T-helper 1 cell treated with Interleukin-12 subunit alpha and Interleukin-12 subunit beta and Interleukin-4 antibody, amounts not matched to agents 30 μg/mL and 1 μg/mL, for 36 hours (primary cell): ENCODE measurements around the gene TMEM147.
A peak's percentile ranks its signal among the peaks of the same experiment; 100 is the strongest.

ENCODE experiments used
- H3K27ac Mint-ChIP-seq: one replicate; pipeline ENCODE4 v1.8.0; 2021; ENCODE audit warnings: mild to moderate bottlenecking, mixed read lengths
- H3K27me3 Mint-ChIP-seq: one replicate; pipeline ENCODE4 v1.8.0; 2021; ENCODE audit warnings: low read depth, mixed read lengths
- H3K36me3 Mint-ChIP-seq: one replicate; pipeline ENCODE4 v1.8.0; 2021; ENCODE audit warnings: low read depth, mixed read lengths
- H3K4me1 Mint-ChIP-seq: one replicate; pipeline ENCODE4 v1.8.0; 2021; ENCODE audit warnings: low read depth, mixed read lengths
- H3K4me3 Mint-ChIP-seq: one replicate; pipeline ENCODE4 v1.8.0; 2021; ENCODE audit warnings: mild to moderate bottlenecking, moderate library complexity, mixed read lengths
- H3K9me3 Mint-ChIP-seq: one replicate; pipeline ENCODE4 v1.8.0; 2021; ENCODE audit warnings: mixed read lengths

TMEM147 gene

GRCh38 chr19:35529241-35530218, 15.9 kb upstream of the TMEM147 start:
- H3K27me3 Mint-ChIP-seq: peaks cover 38% of the 10 kb centered on the region
- H3K27ac Mint-ChIP-seq: no peak overlapping the region
- no peaks in the 10 kb centered on the region for H3K9me3 Mint-ChIP-seq
- H3K4me3 Mint-ChIP-seq: no peak overlapping the region
- no peaks in the 10 kb centered on the region for H3K36me3 Mint-ChIP-seq
- peaks cover 8% of the 10 kb centered on the region for H3K4me1 Mint-ChIP-seq

GRCh38 chr19:35531291-35531690, 14.1 kb upstream of the TMEM147 start:
- Mint-ChIP-seq H3K4me3 (no peak overlapping the region), H3K27me3 (peaks cover 38% of the 10 kb centered on the region), H3K36me3 (no peaks in the 10 kb centered on the region), H3K9me3 (no peaks in the 10 kb centered on the region), H3K27ac (no peak overlapping the region), H3K4me1 (peaks cover 8% of the 10 kb centered on the region)

DNA sequence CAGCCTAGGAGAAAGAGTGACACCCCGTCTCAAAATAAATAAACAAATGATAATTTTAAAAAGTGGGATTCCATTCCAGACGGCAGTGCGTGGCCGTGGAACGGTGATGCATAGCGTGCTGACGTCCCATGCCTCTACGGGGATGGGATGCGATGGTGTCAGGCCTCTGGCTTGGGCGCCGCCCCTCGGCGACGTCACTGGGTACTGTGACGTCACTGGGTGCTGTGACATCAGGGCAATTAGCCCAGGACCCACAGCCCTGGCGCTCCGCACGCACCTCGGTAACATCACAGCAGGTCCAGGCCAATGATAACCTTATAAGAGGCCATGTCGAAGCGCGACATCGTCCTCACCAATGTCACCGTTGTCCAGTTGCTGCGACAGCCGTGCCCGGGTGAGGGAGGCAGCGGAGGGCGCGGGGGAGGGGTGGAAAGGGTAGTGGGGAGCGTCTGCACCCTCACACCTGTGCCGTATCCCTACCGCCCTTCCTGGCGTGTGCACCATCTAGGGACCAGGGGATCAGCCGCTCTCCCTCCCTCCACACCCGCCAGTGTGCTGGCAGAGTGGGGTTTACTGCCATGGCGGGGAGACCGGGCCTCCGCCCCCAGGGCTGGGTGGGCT, 12.1 kb upstream of the TMEM147 start, which contains the start of gene GAPDHS:
TSS of gene GAPDHS (plus strand) at position 256 of the 621 bp plus-strand sequence. CDS start at position 328, 72 bp downstream.
- Mint-ChIP-seq H3K27ac (no peak within 1 kb of the TSS), H3K4me1 (peaks cover 8% of the 10 kb centered on the region), H3K4me3 (peak within 1 kb of the TSS; percentile 65), H3K9me3 (no peaks in the 10 kb centered on the region), H3K36me3 (no peaks in the 10 kb centered on the region), H3K27me3 (peaks cover 33% of the 10 kb centered on the region)

GRCh38 chr19:35533822-35534392, 11.5 kb upstream of the TMEM147 start:
- H3K27me3 Mint-ChIP-seq: peaks cover 27% of the 10 kb centered on the region
- H3K36me3 Mint-ChIP-seq: no peaks in the 10 kb centered on the region
- H3K4me3 Mint-ChIP-seq: peak overlapping the region; percentile 65
- H3K9me3 Mint-ChIP-seq: no peaks in the 10 kb centered on the region
- H3K4me1 Mint-ChIP-seq: peaks cover 8% of the 10 kb centered on the region
- H3K27ac Mint-ChIP-seq: no peak overlapping the region

GRCh38 chr19:35534803-35535480, 10.5 kb upstream of the TMEM147 start:
- Mint-ChIP-seq H3K36me3 (no peaks in the 10 kb centered on the region), H3K4me1 (peaks cover 8% of the 10 kb centered on the region), H3K9me3 (no peaks in the 10 kb centered on the region), H3K27me3 (peaks cover 21% of the 10 kb centered on the region), H3K4me3 (no peak overlapping the region), H3K27ac (no peak overlapping the region)

GRCh38 chr19:35539314-35539713, 6.1 kb upstream of the TMEM147 start:
- Mint-ChIP-seq H3K27ac (no peak overlapping the region), H3K27me3 (no peaks in the 10 kb centered on the region), H3K36me3 (peaks cover 2% of the 10 kb centered on the region), H3K4me1 (peaks cover 2% of the 10 kb centered on the region), H3K9me3 (no peaks in the 10 kb centered on the region), H3K4me3 (no peak overlapping the region)

GRCh38 chr19:35539850-35540249, 5.6 kb upstream of the TMEM147 start:
- Mint-ChIP-seq H3K27me3 (no peaks in the 10 kb centered on the region), H3K4me3 (no peak overlapping the region), H3K4me1 (peaks cover 6% of the 10 kb centered on the region), H3K9me3 (no peaks in the 10 kb centered on the region), H3K27ac (no peak overlapping the region), H3K36me3 (peaks cover 2% of the 10 kb centered on the region)

GRCh38 chr19:35540356-35540927, 5.0 kb upstream of the TMEM147 start:
- Mint-ChIP-seq H3K27ac (no peak overlapping the region), H3K9me3 (no peaks in the 10 kb centered on the region), H3K36me3 (peaks cover 2% of the 10 kb centered on the region), H3K27me3 (no peaks in the 10 kb centered on the region), H3K4me1 (peaks cover 7% of the 10 kb centered on the region), H3K4me3 (no peak overlapping the region)

DNA sequence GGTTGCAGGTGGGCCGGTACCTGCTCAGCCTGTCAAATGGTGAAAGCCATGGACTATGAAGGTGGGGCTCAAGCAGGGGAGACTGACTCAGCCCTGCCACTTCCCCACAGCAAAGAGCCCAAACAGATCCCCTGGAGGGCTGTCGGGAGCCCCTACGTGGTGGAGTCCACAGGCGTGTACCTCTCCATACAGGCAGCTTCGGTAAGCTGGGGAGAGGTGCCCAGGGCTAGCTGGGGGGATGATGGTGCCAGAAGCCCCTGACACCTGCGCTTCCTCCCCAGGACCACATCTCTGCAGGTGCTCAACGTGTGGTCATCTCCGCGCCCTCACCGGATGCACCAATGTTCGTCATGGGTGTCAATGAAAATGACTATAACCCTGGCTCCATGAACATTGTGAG, 3.2 kb upstream of the TMEM147 start:
- Mint-ChIP-seq H3K4me3 (no peak overlapping the region), H3K36me3 (peaks cover 7% of the 10 kb centered on the region), H3K27me3 (no peaks in the 10 kb centered on the region), H3K4me1 (peaks cover 17% of the 10 kb centered on the region), H3K9me3 (no peaks in the 10 kb centered on the region), H3K27ac (no peak overlapping the region)

- Mint-ChIP-seq H3K9me3 (no peaks in the 10 kb centered on the region), H3K36me3 (peaks cover 10% of the 10 kb centered on the region), H3K4me3 (no peak overlapping the region), H3K4me1 (peaks cover 19% of the 10 kb centered on the region), H3K27me3 (no peaks in the 10 kb centered on the region), H3K27ac (no peak overlapping the region)
Observed at GRCh38 chr19:35543280-35544109, 1.9 kb upstream of the TMEM147 start.

DNA sequence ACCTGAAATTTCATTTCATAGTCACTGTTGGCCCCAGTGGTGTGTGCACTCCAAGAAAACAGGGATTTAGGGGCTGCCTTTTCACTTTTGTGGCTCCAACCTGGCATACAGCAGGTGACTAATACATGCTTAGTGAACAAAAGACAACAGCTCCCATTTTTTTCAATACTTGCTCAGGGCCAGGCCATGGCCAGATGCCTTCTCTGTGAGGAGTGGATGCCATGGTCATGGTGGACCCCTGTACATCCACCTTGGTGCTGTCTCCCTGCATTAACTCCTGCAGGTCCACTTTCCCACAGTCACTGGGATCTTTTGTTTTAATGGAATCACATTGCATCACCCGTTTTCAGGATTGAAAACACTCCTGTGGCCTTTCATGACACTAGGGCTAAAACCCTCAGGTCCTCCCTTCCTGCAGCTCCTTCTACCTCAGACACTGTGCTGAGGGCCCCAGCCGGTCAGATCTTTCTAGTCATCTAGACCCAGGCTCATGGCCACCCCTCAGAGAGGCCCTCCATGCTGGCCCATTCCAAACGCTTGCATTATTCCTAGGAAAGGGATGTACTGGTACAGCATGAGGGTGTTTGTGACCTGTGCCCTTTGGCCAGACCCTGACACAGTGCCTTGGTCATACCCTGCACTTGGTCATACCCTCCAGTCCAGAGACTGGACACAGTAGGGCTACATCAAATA, 1.2 kb upstream of the TMEM147 start:
- Mint-ChIP-seq H3K9me3 (no peaks in the 10 kb centered on the region), H3K27me3 (no peaks in the 10 kb centered on the region), H3K4me1 (peaks cover 22% of the 10 kb centered on the region), H3K36me3 (peaks cover 10% of the 10 kb centered on the region), H3K4me3 (peak overlapping the region; percentile 85), H3K27ac (no peak overlapping the region)

- Mint-ChIP-seq H3K27ac (peak overlapping the region; percentile 88), H3K4me1 (peaks cover 22% of the 10 kb centered on the region), H3K9me3 (no peaks in the 10 kb centered on the region)
Observed at GRCh38 chr19:35545855-35546381, 492 bp downstream of the TMEM147 start.

DNA sequence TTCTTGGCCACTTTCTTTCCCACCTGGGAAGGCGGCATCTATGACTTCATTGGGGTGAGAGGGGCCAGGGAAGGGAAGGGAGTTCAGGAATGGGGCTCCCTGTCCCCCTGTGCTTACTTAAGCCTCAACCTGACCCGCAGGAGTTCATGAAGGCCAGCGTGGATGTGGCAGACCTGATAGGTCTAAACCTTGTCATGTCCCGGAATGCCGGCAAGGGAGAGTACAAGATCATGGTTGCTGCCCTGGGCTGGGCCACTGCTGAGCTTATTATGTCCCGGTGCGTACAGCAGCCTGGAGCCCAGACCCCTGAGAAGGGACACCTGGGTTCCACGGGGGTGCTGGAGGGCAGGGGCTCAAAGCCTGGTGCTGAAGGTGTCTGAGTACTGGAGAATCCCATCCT, 1.1 kb downstream of the TMEM147 start:
- H3K9me3 Mint-ChIP-seq: no peaks in the 10 kb centered on the region
- H3K4me3 Mint-ChIP-seq: peak overlapping the region; percentile 92
- H3K4me1 Mint-ChIP-seq: peaks cover 22% of the 10 kb centered on the region
- peaks cover 7% of the 10 kb centered on the region for H3K36me3 Mint-ChIP-seq
- H3K27ac Mint-ChIP-seq: peak overlapping the region; percentile 88
- H3K27me3 Mint-ChIP-seq: no peaks in the 10 kb centered on the region

More at GRCh38 chr19:35545855-35546381, 492 bp downstream of the TMEM147 start:
- H3K36me3 Mint-ChIP-seq: peaks cover 7% of the 10 kb centered on the region
- no peaks in the 10 kb centered on the region for H3K27me3 Mint-ChIP-seq
- H3K4me3 Mint-ChIP-seq: peak overlapping the region; percentile 92
